Mesenchymal stem cell (in vitro differentiated cells and primary cell): ENCODE measurements around the gene COQ7.

Experiments used
- DNase-seq: peaks from one replicate; pipeline ENCODE4 v3.0.0-alpha.2; 2013
- H2AFZ ChIP-seq: one replicate; pipeline ENCODE4 v1.6.1; 2013; ENCODE audit warnings: low read depth, mild to moderate bottlenecking, control low read depth, inconsistent platforms, low read length, moderate library complexity
- H2AK5ac ChIP-seq: 2 replicates; pipeline ENCODE4 v1.6.1; 2013; ENCODE audit warnings: low read length, moderate library complexity, mild to moderate bottlenecking, inconsistent platforms; ENCODE audit not compliant: severe bottlenecking
- H2BK120ac ChIP-seq: one replicate; pipeline ENCODE4 v1.6.1; 2013; ENCODE audit warnings: low read depth, mild to moderate bottlenecking, inconsistent platforms, low read length, moderate library complexity
- H2BK12ac ChIP-seq, 2 experiments: one replicate each; pipeline ENCODE4 v1.6.1; 2013; ENCODE audit warnings: inconsistent platforms in 2 of 2, low read length in 2 of 2, mild to moderate bottlenecking in 2 of 2, moderate library complexity in 2 of 2, control low read depth in 1 of 2
- H2BK15ac ChIP-seq: one replicate; pipeline ENCODE4 v1.6.1; 2013; ENCODE audit warnings: mild to moderate bottlenecking, low read depth, inconsistent platforms; ENCODE audit not compliant: poor library complexity, severe bottlenecking
- H2BK5ac ChIP-seq: 2 replicates; pipeline ENCODE4 v1.6.1; 2013; ENCODE audit warnings: low read depth, mild to moderate bottlenecking, low read length, control low read depth, inconsistent platforms; ENCODE audit not compliant: poor library complexity, severe bottlenecking
- H3K14ac ChIP-seq, 2 experiments: one replicate each; pipeline ENCODE4 v1.6.1; 2013; ENCODE audit warnings: inconsistent platforms in 2 of 2, low read length in 2 of 2, control low read depth in 1 of 2, mild to moderate bottlenecking in 1 of 2, moderate library complexity in 1 of 2
- H3K18ac ChIP-seq, 2 experiments: one replicate each; pipeline ENCODE4 v1.6.1; 2013; ENCODE audit warnings: inconsistent platforms in 2 of 2, low read length in 2 of 2, control low read depth in 1 of 2, low read depth in 1 of 2, mild to moderate bottlenecking in 1 of 2
- H3K23ac ChIP-seq, 2 experiments: one replicate each; pipeline ENCODE4 v1.6.1; 2013; ENCODE audit warnings: inconsistent platforms in 2 of 2, low read length in 2 of 2, mild to moderate bottlenecking in 2 of 2, moderate library complexity in 2 of 2, control low read depth in 1 of 2
- H3K27ac ChIP-seq: 2 replicates; pipeline ENCODE4 v1.5.1; 2013; ENCODE audit warnings: mild to moderate bottlenecking, moderate library complexity, low read length, control low read depth, inconsistent platforms; ENCODE audit not compliant: poor library complexity, severe bottlenecking
- H3K27me3 ChIP-seq, 2 experiments: 2 replicates each; pipeline versions ENCODE4 v1.6.1 to v1.7.0; 2013; ENCODE audit warnings: low read length in 2 of 2, mild to moderate bottlenecking in 2 of 2, moderate library complexity in 2 of 2, control low read depth in 1 of 2, inconsistent platforms in 1 of 2; ENCODE audit not compliant: control insufficient read depth in 1 of 2, insufficient read depth in 1 of 2
- H3K36me3 ChIP-seq, 2 experiments: 2 replicates each; pipeline versions ENCODE4 v1.6.1 to v1.7.0; 2013; ENCODE audit warnings: low read length in 2 of 2, control low read depth in 1 of 2, inconsistent platforms in 1 of 2, low read depth in 1 of 2, mild to moderate bottlenecking in 1 of 2; ENCODE audit not compliant: insufficient read depth in 2 of 2, control insufficient read depth in 1 of 2
- H3K4ac ChIP-seq, 2 experiments: one replicate each; pipeline ENCODE4 v1.6.1; 2013; ENCODE audit warnings: inconsistent platforms in 2 of 2, low read length in 2 of 2, mild to moderate bottlenecking in 2 of 2, moderate library complexity in 2 of 2, control low read depth in 1 of 2, low read depth in 1 of 2
- H3K4me1 ChIP-seq: 2 replicates; pipeline ENCODE4 v1.6.1; 2013; ENCODE audit warnings: low read depth, low read length, control low read depth; ENCODE audit not compliant: control insufficient read depth, insufficient read depth
- H3K4me2 ChIP-seq: 2 replicates; pipeline ENCODE4 v1.6.1; 2013; ENCODE audit warnings: low read length, mild to moderate bottlenecking, inconsistent platforms; ENCODE audit not compliant: poor library complexity, severe bottlenecking
- H3K4me3 ChIP-seq, 2 experiments: 2 replicates each; pipeline versions ENCODE4 v1.5.1 to v1.7.0; 2013; ENCODE audit warnings: low read length in 2 of 2, mild to moderate bottlenecking in 2 of 2, control low read depth in 1 of 2, low read depth in 1 of 2; ENCODE audit not compliant: insufficient read depth in 1 of 2
- H3K79me1 ChIP-seq: replicated peaks from 2 replicates; pipeline ENCODE4 v1.6.1; 2013; ENCODE audit warnings: mild to moderate bottlenecking, control low read depth, low read length, inconsistent platforms; ENCODE audit not compliant: poor library complexity, severe bottlenecking
- H3K9ac ChIP-seq: 2 replicates; pipeline ENCODE4 v1.7.0; 2013; ENCODE audit warnings: mild to moderate bottlenecking, low read length, moderate library complexity
- H3K9me3 ChIP-seq: 2 replicates; pipeline ENCODE4 v1.7.0; 2013; ENCODE audit warnings: mild to moderate bottlenecking, low read length; ENCODE audit not compliant: control insufficient read depth
- H4K8ac ChIP-seq: one replicate; pipeline ENCODE4 v1.6.1; 2013; ENCODE audit warnings: inconsistent platforms, mild to moderate bottlenecking, low read length, moderate library complexity
- H4K91ac ChIP-seq: one replicate; pipeline ENCODE4 v1.6.1; 2013; ENCODE audit warnings: mild to moderate bottlenecking, low read length, inconsistent platforms
- WGBS: methylation state at CpG from one replicate; pipeline ENCODE4 v1.1.7; 2013; ENCODE audit warnings: mixed read lengths; 5-methylcytosine and 5-hydroxymethylcytosine counted together

COQ7 gene

GRCh38 chr16:19113577-19114358 lies 46.4 kb downstream of the COQ7 start, which contains the start of gene ITPRIPL2:
TSS of gene ITPRIPL2 (plus strand) at chr16:19113964. CDS start at chr16:19114462, 498 bp downstream.
- WGBS, result 3% methylated on average over 45 of the region's 74 CpGs
- no peaks in the 10 kb centered on the region for H3K79me1 ChIP-seq
- no peaks in the 10 kb centered on the region for H3K27me3 ChIP-seq
- peak within 1 kb of the TSS; percentile 98 for H4K8ac ChIP-seq
- peak within 1 kb of the TSS; percentile 49 for H2BK5ac ChIP-seq
- DNase-seq, result peak; percentile 90
- H2BK12ac ChIP-seq, result peak within 1 kb of the TSS; percentile 6 to 59
- H3K18ac ChIP-seq, result peak within 1 kb of the TSS; percentile 92 to 95
- H2BK120ac ChIP-seq, result peak within 1 kb of the TSS; percentile 98
- peak within 1 kb of the TSS; percentile 93 for H4K91ac ChIP-seq
- H3K4ac ChIP-seq, result peak within 1 kb of the TSS; percentile 96
- H3K4me3 ChIP-seq, result peak within 1 kb of the TSS; percentile 70 to 87
- H2AK5ac ChIP-seq, result no peak within 1 kb of the TSS
- peak within 1 kb of the TSS; percentile 89 for H2BK15ac ChIP-seq
- H3K9me3 ChIP-seq, result no peaks in the 10 kb centered on the region
- peak within 1 kb of the TSS; percentile 92 to 94 for H3K14ac ChIP-seq
- peaks cover 13 to 24% of the 10 kb centered on the region in 2 experiments for H3K36me3 ChIP-seq
- H3K27ac ChIP-seq, result peak within 1 kb of the TSS; percentile 51
- H3K23ac ChIP-seq, result peak within 1 kb of the TSS in 1 of 2 experiments; percentile 73
- peak within 1 kb of the TSS; percentile 82 for H3K4me2 ChIP-seq
- peaks cover 26% of the 10 kb centered on the region for H3K4me1 ChIP-seq
- H2AFZ ChIP-seq, result peak within 1 kb of the TSS; percentile 67
- H3K9ac ChIP-seq, result peak within 1 kb of the TSS; percentile 92

GRCh38 chr16:19114359-19115147 lies 47.1 kb downstream of the COQ7 start:
- Histone ChIP-seq H4K91ac (peak overlapping the region; percentile 93), H3K14ac (peak overlapping the region; percentile 92 to 94), H2BK15ac (peak overlapping the region; percentile 89), H3K4me3 (peak overlapping the region; percentile 70 to 87), H3K27me3 (no peaks in the 10 kb centered on the region), H3K23ac (peak overlapping the region in 1 of 2 experiments; percentile 73), H3K4me1 (peaks cover 26% of the 10 kb centered on the region), H2AFZ (peak overlapping the region; percentile 67), H4K8ac (peak overlapping the region; percentile 98), H3K9me3 (no peaks in the 10 kb centered on the region), H3K18ac (peak overlapping the region; percentile 92 to 95), H2BK120ac (peak overlapping the region; percentile 98), H3K4ac (peak overlapping the region; percentile 96), H2BK5ac (peak overlapping the region; percentile 46), H3K4me2 (peak overlapping the region; percentile 82), H3K27ac (no peak overlapping the region), H2BK12ac (peak overlapping the region; percentile 32 to 50), H2AK5ac (no peak overlapping the region), H3K9ac (peak overlapping the region; percentile 92), H3K36me3 (peaks cover 13 to 24% of the 10 kb centered on the region in 2 experiments), H3K79me1 (no peaks in the 10 kb centered on the region)
- peak; percentile 71 for DNase-seq
- 20% methylated on average over 79 of the region's 80 CpGs for WGBS

- WGBS, result 94% methylated on average over 43 of the region's 50 CpGs
- peak overlapping the region in 1 of 2 experiments; percentile 38 for H3K14ac ChIP-seq
- no peaks in the 10 kb centered on the region for H3K27me3 ChIP-seq
Observed at GRCh38 chr16:19115148-19116021, 48.0 kb downstream of the COQ7 start.

More at GRCh38 chr16:19115148-19116021, 48.0 kb downstream of the COQ7 start:
- peaks cover 17 to 24% of the 10 kb centered on the region in 2 experiments for H3K36me3 ChIP-seq
- H2AFZ ChIP-seq, result no peak overlapping the region
- H2BK15ac ChIP-seq, result no peak overlapping the region
- H3K18ac ChIP-seq, result peak overlapping the region; percentile 59 to 95
- H3K4ac ChIP-seq, result peak overlapping the region; percentile 17 to 96
- peak overlapping the region in 1 of 2 experiments; percentile 17 for H3K23ac ChIP-seq
- peaks cover 4% of the 10 kb centered on the region for H3K79me1 ChIP-seq
- peaks cover 29% of the 10 kb centered on the region for H3K4me1 ChIP-seq
- peak overlapping the region; percentile 92 for H3K9ac ChIP-seq
- H4K91ac ChIP-seq, result peak overlapping the region; percentile 23
- peak overlapping the region; percentile 82 for H3K4me2 ChIP-seq
- DNase-seq, result no peak
- H3K4me3 ChIP-seq, result peak overlapping the region in 1 of 2 experiments; percentile 87
- peak overlapping the region; percentile 59 for H4K8ac ChIP-seq
- no peak overlapping the region for H2BK120ac ChIP-seq
- peak overlapping the region; percentile 32 to 50 for H2BK12ac ChIP-seq
- H3K27ac ChIP-seq, result no peak overlapping the region
- H2BK5ac ChIP-seq, result no peak overlapping the region
- no peaks in the 10 kb centered on the region for H3K9me3 ChIP-seq
- H2AK5ac ChIP-seq, result no peak overlapping the region
